ENCODE results near the gene POU4F3. TPM values are rescaled to one million over a fixed set of nuclear protein-coding genes. Genes with fewer than 3 reads are reported as not detected.

POU4F3 gene
- total RNA-seq, 1 experiment from 2014 or later, result not detected

- TF ChIP-seq FOXP4 (CRISPR knock-in tag; IDR thresholded peaks at IDR 0.05), result peak; percentile 60; the same call in 1 of the 2 replicates
These were observed 1.8 kb downstream of the POU4F3 start (continued) for GRCh38 chr5:146340260-146341081.

- no peak overlapping the region for H3K4me3 Mint-ChIP-seq
- no peak for DNase-seq (ENCODE audit: low spot score)
- ChIA-PET CTCF (no interaction called here), POLR2A (no interaction called here)
- H3K36me3 Mint-ChIP-seq, result no peaks in the 10 kb centered on the region; the same call in 1 of the 2 replicates
- H3K9me3 Mint-ChIP-seq, result no peaks in the 10 kb centered on the region
- no peak for ATAC-seq
- peaks cover 65% of the 10 kb centered on the region for H3K4me1 Mint-ChIP-seq
- peaks cover 100% of the 10 kb centered on the region for H3K27me3 Mint-ChIP-seq (ENCODE audit: low read depth)
- TF ChIP-seq ZNF671 (CRISPR knock-in tag; IDR thresholded peaks at IDR 0.05) (no peak), HMGA2 (CRISPR knock-in tag; IDR thresholded peaks at IDR 0.05) (no peak), ZBTB21 (CRISPR knock-in tag; IDR thresholded peaks at IDR 0.05; ENCODE audit: borderline replicate concordance) (no peak), HMGXB4 (CRISPR knock-in tag; IDR thresholded peaks at IDR 0.05) (no peak), TEAD1 (CRISPR knock-in tag; IDR thresholded peaks at IDR 0.05) (no peak), GRHL2 (CRISPR knock-in tag; IDR thresholded peaks at IDR 0.05; ENCODE audit: insufficient replicate concordance, severe bottlenecking) (no peak), TEAD4 (CRISPR knock-in tag; IDR thresholded peaks at IDR 0.05) (no peak), JUN (CRISPR knock-in tag; IDR thresholded peaks at IDR 0.05) (no peak), ZNF396 (CRISPR knock-in tag; IDR thresholded peaks at IDR 0.05; ENCODE audit: borderline replicate concordance) (no peak), KAT7 (CRISPR knock-in tag; IDR thresholded peaks at IDR 0.05; ENCODE audit: borderline replicate concordance) (no peak), FOXK1 (CRISPR knock-in tag; IDR thresholded peaks at IDR 0.05) (no peak), FOXP1 (CRISPR knock-in tag; IDR thresholded peaks at IDR 0.05; ENCODE audit: borderline replicate concordance) (no peak), ZBTB43 (CRISPR knock-in tag; IDR thresholded peaks at IDR 0.05) (no peak), AR (CRISPR knock-in tag; IDR thresholded peaks at IDR 0.05) (no peak), FOXP4 (CRISPR knock-in tag; IDR thresholded peaks at IDR 0.05) (no peak), NFATC4 (CRISPR knock-in tag; IDR thresholded peaks at IDR 0.05) (no peak)
- H3K27ac Mint-ChIP-seq, result no peak overlapping the region
These were observed 3.2 kb downstream of the POU4F3 start for GRCh38 chr5:146341854-146342253.

All from WTC11 (cell line).